Measurements from ENCODE around the gene RREB1.

DNA sequence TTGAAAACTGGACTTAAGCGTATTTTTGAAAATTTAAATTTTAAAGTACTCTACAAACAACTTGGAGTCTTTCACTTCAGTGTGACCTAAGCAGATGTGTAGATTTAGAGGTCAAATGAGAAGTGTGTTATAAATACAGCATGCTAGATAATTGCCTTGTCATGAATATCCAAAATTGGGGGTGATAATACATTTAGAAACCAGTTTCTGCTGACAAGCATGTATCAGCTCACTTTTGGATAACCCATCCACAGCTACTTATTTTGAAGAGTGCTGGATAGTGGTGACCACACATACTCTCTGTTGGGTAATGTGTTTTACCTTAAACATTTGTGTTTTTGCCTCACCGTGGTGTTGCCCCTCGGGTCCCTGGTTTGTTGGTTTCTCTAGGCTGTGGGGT, 14.9 kb downstream of the RREB1 start:
- TF ChIP-seq, protein P1, sequence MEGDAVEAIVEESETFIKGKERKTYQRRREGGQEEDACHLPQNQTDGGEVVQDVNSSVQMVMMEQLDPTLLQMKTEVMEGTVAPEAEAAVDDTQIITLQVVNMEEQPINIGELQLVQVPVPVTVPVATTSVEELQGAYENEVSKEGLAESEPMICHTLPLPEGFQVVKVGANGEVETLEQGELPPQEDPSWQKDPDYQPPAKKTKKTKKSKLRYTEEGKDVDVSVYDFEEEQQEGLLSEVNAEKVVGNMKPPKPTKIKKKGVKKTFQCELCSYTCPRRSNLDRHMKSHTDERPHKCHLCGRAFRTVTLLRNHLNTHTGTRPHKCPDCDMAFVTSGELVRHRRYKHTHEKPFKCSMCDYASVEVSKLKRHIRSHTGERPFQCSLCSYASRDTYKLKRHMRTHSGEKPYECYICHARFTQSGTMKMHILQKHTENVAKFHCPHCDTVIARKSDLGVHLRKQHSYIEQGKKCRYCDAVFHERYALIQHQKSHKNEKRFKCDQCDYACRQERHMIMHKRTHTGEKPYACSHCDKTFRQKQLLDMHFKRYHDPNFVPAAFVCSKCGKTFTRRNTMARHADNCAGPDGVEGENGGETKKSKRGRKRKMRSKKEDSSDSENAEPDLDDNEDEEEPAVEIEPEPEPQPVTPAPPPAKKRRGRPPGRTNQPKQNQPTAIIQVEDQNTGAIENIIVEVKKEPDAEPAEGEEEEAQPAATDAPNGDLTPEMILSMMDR (IDR thresholded peaks at IDR 0.05; ENCODE audit: extremely low read depth in 1 of 2, insufficient read depth in 1 of 2, low read depth in 1 of 2, low read length in 2 of 2), result no peak
- TF ChIP-seq MYC (IDR thresholded peaks at IDR 0.05; ENCODE audit: low read depth, low read length) (no peak), EZH2 (IDR thresholded peaks at IDR 0.05; ENCODE audit: borderline replicate concordance, low read depth, low read length, severe bottlenecking) (no peak)
- TF ChIP-seq, protein P2, sequence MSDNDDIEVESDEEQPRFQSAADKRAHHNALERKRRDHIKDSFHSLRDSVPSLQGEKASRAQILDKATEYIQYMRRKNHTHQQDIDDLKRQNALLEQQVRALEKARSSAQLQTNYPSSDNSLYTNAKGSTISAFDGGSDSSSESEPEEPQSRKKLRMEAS (IDR thresholded peaks at IDR 0.05; ENCODE audit: insufficient read depth, insufficient read length), result no peak

Measured in endothelial cell of umbilical vein (primary cell).